Measurements from ENCODE around the gene MYRF.

DNA sequence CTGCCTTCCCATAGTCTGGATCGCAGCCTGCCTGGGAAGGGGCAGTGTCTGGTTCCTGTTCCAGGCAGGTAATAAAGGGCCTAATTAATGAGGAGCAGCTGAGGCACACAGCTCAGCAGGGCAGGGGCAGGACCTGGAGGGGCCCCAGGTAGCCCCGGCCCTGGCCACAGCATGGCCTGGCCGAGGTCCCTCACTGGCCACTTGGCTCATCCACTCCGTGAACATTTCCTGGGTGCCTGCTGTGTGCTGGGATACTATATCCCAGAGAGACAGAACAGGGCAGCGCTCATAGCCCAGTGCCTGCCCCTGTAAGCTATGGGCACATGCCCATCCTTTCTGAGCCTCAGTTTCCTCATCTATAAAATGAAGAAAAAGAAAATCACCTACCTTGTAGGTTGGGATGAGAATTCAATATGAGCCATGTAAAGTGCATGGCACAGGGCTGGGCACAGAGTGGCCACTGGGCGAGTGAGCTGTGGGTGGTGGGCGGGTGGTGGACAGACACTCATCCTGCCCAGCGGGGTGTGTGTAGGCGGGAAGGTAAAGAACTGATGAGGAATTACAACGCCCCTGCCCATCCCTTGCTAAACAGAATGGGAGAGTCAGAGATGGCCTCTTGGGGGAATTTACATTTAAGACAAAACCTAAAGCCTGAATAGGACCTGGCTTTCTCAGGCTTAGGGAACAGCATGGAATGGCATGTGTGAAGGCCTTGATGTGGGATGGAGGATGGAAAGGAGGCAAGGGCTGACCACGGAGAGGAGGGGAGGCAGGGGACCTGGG is 9.2 kb downstream of the MYRF start:
- TF ChIP-seq, protein P1, sequence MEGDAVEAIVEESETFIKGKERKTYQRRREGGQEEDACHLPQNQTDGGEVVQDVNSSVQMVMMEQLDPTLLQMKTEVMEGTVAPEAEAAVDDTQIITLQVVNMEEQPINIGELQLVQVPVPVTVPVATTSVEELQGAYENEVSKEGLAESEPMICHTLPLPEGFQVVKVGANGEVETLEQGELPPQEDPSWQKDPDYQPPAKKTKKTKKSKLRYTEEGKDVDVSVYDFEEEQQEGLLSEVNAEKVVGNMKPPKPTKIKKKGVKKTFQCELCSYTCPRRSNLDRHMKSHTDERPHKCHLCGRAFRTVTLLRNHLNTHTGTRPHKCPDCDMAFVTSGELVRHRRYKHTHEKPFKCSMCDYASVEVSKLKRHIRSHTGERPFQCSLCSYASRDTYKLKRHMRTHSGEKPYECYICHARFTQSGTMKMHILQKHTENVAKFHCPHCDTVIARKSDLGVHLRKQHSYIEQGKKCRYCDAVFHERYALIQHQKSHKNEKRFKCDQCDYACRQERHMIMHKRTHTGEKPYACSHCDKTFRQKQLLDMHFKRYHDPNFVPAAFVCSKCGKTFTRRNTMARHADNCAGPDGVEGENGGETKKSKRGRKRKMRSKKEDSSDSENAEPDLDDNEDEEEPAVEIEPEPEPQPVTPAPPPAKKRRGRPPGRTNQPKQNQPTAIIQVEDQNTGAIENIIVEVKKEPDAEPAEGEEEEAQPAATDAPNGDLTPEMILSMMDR (IDR thresholded peaks at IDR 0.05), result no peak
- TF ChIP-seq EZH2 (IDR thresholded peaks at IDR 0.05; ENCODE audit: borderline replicate concordance, insufficient read depth, low read depth, low read length, poor library complexity, severe bottlenecking), result no peak

Data from B cell (primary cell).